Measurements from ENCODE around the gene NUP98.

DNA sequence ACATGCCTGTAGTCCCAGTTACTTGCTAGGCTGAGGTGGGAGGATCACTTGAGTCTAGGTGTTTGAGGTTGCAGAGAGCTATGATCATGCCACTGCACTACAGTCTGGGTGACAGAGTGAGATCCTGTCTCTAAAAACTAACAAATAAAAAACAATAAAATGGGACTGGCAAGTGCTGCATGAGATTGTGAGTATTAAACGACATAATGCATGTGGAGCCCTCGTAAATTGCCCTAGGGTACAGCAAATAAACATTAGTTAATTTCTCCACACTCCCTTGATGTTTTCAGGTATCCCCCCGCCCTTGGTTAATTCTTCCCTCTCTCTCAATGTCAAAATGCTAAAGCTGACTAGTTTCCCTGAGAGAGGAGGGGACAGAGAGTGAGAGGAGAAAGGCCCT is 48.3 kb upstream of the NUP98 start:
- TF ChIP-seq, protein P1, sequence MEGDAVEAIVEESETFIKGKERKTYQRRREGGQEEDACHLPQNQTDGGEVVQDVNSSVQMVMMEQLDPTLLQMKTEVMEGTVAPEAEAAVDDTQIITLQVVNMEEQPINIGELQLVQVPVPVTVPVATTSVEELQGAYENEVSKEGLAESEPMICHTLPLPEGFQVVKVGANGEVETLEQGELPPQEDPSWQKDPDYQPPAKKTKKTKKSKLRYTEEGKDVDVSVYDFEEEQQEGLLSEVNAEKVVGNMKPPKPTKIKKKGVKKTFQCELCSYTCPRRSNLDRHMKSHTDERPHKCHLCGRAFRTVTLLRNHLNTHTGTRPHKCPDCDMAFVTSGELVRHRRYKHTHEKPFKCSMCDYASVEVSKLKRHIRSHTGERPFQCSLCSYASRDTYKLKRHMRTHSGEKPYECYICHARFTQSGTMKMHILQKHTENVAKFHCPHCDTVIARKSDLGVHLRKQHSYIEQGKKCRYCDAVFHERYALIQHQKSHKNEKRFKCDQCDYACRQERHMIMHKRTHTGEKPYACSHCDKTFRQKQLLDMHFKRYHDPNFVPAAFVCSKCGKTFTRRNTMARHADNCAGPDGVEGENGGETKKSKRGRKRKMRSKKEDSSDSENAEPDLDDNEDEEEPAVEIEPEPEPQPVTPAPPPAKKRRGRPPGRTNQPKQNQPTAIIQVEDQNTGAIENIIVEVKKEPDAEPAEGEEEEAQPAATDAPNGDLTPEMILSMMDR (IDR thresholded peaks at IDR 0.05; ENCODE audit: borderline replicate concordance, extremely low read depth, low read length, poor library complexity, severe bottlenecking) = no peak
- no peak for TF ChIP-seq EZH2 (IDR thresholded peaks at IDR 0.05; ENCODE audit: borderline replicate concordance, low read depth, low read length, severe bottlenecking)

All from DND-41 (cell line).